ENCODE measurements around the gene MSX1.

DNA sequence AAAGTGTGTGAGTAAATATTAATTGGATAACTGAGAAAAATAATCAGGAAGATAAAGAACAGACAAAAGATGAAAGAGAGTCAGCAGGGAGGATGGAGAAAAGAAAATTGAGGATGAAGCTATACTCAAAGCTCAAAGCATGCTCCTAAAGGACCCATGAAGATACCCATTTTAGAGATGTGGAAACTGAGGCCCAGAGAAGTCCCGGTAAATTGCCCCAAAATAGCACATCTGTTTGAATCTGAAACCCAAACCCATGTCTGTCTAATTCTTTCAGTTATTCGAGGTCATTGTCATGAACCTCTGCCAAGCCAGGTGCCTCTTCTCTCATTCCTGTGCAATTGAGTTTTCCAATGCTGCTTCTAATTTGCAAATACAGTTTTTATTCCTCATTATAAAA lies 29.6 kb upstream of the MSX1 start:
- TF ChIP-seq EZH2 (IDR thresholded peaks at IDR 0.05; ENCODE audit: borderline replicate concordance, low read length): no peak
- TF ChIP-seq, protein P1, sequence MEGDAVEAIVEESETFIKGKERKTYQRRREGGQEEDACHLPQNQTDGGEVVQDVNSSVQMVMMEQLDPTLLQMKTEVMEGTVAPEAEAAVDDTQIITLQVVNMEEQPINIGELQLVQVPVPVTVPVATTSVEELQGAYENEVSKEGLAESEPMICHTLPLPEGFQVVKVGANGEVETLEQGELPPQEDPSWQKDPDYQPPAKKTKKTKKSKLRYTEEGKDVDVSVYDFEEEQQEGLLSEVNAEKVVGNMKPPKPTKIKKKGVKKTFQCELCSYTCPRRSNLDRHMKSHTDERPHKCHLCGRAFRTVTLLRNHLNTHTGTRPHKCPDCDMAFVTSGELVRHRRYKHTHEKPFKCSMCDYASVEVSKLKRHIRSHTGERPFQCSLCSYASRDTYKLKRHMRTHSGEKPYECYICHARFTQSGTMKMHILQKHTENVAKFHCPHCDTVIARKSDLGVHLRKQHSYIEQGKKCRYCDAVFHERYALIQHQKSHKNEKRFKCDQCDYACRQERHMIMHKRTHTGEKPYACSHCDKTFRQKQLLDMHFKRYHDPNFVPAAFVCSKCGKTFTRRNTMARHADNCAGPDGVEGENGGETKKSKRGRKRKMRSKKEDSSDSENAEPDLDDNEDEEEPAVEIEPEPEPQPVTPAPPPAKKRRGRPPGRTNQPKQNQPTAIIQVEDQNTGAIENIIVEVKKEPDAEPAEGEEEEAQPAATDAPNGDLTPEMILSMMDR (conservative IDR thresholded peaks at IDR 0.05 in 1 of 2, IDR thresholded peaks at IDR 0.05 in 1 of 2; ENCODE audit: extremely low read depth in 1 of 2, insufficient read depth in 1 of 2, low read depth in 1 of 2, low read length in 2 of 2): no peak
